NCI-H2196 treated with DMSO at 0.1 percent for 48 hours (cell line): ENCODE results near the gene NAV1.

Experiments used
- DNase-seq: peaks from one replicate; lab custom pipeline; 2025; ENCODE audit not compliant: unreplicated experiment; lab: John Stamatoyannopoulos, UW

NAV1 gene

GRCh38 chr1:201502511-201502857, 36.4 kb upstream of the NAV1 start:
- no peak for DNase-seq

GRCh38 chr1:201503397-201504176, 35.3 kb upstream of the NAV1 start:
- no peak for DNase-seq

- no peak for DNase-seq
These were observed 34.7 kb upstream of the NAV1 start for GRCh38 chr1:201504179-201504631.

- DNase-seq, result peak; percentile 46
These were observed 34.0 kb upstream of the NAV1 start for GRCh38 chr1:201504799-201505502.

- DNase-seq, result peak; percentile 53
These were observed 33.4 kb upstream of the NAV1 start for GRCh38 chr1:201505503-201505890.

GRCh38 chr1:201506092-201506491, 32.8 kb upstream of the NAV1 start:
- DNase-seq, result no peak

GRCh38 chr1:201506557-201507359, 32.2 kb upstream of the NAV1 start, which contains the start of gene CSRP1:
TSS of gene CSRP1 (minus strand) at chr1:201507123. CDS start at chr1:201496303, 10,820 bp downstream.
- DNase-seq, result peak; percentile 79

- no peak for DNase-seq
These were observed 31.6 kb upstream of the NAV1 start for GRCh38 chr1:201507360-201507675.

GRCh38 chr1:201508809-201509208, 30.1 kb upstream of the NAV1 start:
- DNase-seq, result no peak

- DNase-seq, result no peak
These were observed 29.1 kb upstream of the NAV1 start for GRCh38 chr1:201509601-201510374.

- DNase-seq, result no peak
These were observed 28.2 kb upstream of the NAV1 start for GRCh38 chr1:201510734-201511133.

- DNase-seq, result no peak
These were observed 27.5 kb upstream of the NAV1 start for GRCh38 chr1:201511396-201511940.

- DNase-seq, result no peak
These were observed 26.9 kb upstream of the NAV1 start for GRCh38 chr1:201511941-201512539.

- DNase-seq, result no peak
These were observed 25.3 kb upstream of the NAV1 start for GRCh38 chr1:201513498-201514243.

GRCh38 chr1:201514466-201514865, 24.5 kb upstream of the NAV1 start:
- no peak for DNase-seq

GRCh38 chr1:201515062-201515750, 23.7 kb upstream of the NAV1 start:
- no peak for DNase-seq

- DNase-seq, result no peak
These were observed 23.0 kb upstream of the NAV1 start for GRCh38 chr1:201515895-201516294.

GRCh38 chr1:201516511-201517127, 22.3 kb upstream of the NAV1 start:
- no peak for DNase-seq

- DNase-seq, result no peak
These were observed 21.3 kb upstream of the NAV1 start for GRCh38 chr1:201517631-201518030.
